ENCODE results near the gene TMEM41A.

DNA sequence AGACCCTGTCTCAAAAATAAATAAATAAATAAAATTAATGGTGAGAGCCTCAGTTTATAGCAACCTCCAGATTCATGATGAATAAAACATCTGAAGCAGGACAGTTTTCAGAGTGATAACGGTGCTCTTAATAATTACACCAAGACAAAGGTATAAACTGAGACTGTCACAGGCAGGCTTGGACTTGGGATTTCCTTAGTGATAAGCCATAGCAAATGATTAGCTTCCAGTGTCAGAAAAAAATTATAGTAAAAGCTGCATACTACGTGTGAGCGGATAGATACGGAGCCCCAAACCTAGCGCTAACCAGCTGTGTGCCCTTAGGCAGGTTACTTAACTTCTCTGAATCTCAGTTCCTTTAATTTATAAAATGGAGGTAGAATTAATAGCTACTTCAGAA lies 32.0 kb upstream of the TMEM41A start:
- TF ChIP-seq, protein P1, sequence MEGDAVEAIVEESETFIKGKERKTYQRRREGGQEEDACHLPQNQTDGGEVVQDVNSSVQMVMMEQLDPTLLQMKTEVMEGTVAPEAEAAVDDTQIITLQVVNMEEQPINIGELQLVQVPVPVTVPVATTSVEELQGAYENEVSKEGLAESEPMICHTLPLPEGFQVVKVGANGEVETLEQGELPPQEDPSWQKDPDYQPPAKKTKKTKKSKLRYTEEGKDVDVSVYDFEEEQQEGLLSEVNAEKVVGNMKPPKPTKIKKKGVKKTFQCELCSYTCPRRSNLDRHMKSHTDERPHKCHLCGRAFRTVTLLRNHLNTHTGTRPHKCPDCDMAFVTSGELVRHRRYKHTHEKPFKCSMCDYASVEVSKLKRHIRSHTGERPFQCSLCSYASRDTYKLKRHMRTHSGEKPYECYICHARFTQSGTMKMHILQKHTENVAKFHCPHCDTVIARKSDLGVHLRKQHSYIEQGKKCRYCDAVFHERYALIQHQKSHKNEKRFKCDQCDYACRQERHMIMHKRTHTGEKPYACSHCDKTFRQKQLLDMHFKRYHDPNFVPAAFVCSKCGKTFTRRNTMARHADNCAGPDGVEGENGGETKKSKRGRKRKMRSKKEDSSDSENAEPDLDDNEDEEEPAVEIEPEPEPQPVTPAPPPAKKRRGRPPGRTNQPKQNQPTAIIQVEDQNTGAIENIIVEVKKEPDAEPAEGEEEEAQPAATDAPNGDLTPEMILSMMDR (IDR thresholded peaks at IDR 0.05) = no peak
- TF ChIP-seq POLR2A (IDR thresholded peaks at IDR 0.05) = no peak

Measured in adrenal gland (tissue), 5 donors.